Measurements from ENCODE around the gene MORN1. TPM values are rescaled to one million over a fixed set of nuclear protein-coding genes. Genes with fewer than 3 reads are reported as not detected.

Gene MORN1
- total and polyA plus RNA-seq, 10 of the 15 experiments (the other 5 are each of a cell fraction or from before 2014, with no cell fraction given) = 0.76 to 7.9 (median 5.5) TPM

DNA sequence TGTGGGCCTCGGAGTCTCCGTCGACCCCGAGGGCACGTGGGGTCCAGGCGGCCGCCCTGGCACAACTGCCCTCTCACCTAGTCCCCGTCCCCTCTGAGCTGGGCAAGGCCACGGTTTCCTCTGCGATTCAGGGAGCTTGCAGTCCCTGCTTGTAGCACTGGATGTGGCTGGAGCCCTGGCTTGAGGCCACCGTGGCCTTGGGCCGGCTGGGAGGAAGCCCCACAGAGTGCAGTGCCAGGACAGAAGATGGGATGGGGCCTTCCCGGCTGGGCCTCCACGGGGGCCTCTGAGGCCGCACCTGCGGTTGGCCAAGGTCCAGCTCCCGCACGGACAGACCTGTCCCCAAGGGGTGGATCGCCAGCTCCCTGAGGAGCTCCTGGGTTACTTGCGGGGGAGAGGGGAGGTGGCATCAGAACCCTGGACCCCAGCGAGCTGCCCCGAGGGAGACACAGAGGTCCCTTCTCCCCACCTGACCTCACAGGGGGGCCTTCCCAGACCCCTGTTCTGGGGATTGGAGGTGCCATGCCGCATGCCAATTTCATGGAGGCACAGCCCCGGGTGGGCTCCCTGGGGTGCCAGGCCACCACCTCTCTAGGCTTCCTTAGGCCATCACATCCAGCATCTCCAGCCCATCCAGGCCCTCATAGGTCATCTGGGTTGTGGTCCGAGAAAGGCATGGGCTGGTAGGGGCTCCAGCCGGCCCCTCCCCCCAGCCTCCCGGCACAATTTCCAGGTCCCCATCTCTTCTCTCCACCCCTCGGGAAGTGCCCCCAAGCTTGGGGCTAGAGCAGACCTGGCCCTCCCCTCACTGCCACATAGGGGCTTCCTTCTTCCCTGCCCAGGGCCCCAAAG lies 80.8 kb downstream of the MORN1 start:
- Histone ChIP-seq H3K79me2 (ENCODE audit: control insufficient read depth, insufficient read depth, low read length) (no peaks in the 10 kb centered on the region), H3K36me3 (ENCODE audit: control insufficient read depth in 2 of 2, insufficient read depth in 2 of 2, low read length in 1 of 2) (peaks cover 2 to 9% of the 10 kb centered on the region in 2 experiments; a peak in 3 of 4 replicates), H3K4me1 (ENCODE audit: control insufficient read depth, insufficient read depth, low read length) (peaks cover 10% of the 10 kb centered on the region), H3K4me3 (no peak overlapping the region), H3K9ac (ENCODE audit: control insufficient read depth, insufficient read depth, low read length) (no peak overlapping the region), H3K9me3 (replicated peaks; ENCODE audit: control insufficient read depth, insufficient read depth, low read length) (no peaks in the 10 kb centered on the region), H3K27me3 (replicated peaks in 1 of 2; ENCODE audit: control insufficient read depth in 2 of 2, insufficient read depth in 2 of 2, low read length in 1 of 2) (no peaks in the 10 kb centered on the region), H3K4me2 (ENCODE audit: control insufficient read depth, insufficient read depth) (no peak overlapping the region), H4K20me1 (ENCODE audit: control insufficient read depth, insufficient read depth) (no peaks in the 10 kb centered on the region), H2AFZ (ENCODE audit: control insufficient read depth, low read depth, low read length) (no peak overlapping the region), H3K27ac (ENCODE audit: control insufficient read depth, insufficient read depth) (no peak overlapping the region)
- ATAC-seq = no peak
- intact Hi-C loops (cut with micrococcal nuclease; ENCODE audit: unreplicated experiment) = loop anchor here (5.0 kb wide), 2 partner anchors 83 to 113 kb away; partner anchors contain the start of gene SKI
- no peak for FAIRE-seq
- no TSS peak for BruUV-seq (replicated peaks)
- SMC1A ChIA-PET (ENCODE audit: uncharacterized antibody, unreplicated experiment) = no interaction called here
- 88% methylated on average over 25 of the region's 28 CpGs for WGBS (ENCODE audit: insufficient coverage, insufficient replicate concordance, low lambda C conversion rate, missing lambda C conversion rate)
- CTCF ChIA-PET = interaction anchor here (0.6 kb wide), 1 partner anchor 69 kb away, joined by 3 read pairs; no protein-coding TSS in a partner anchor
- no peak for DNase-seq (ENCODE audit: low read depth, low spot score)
- POLR2A ChIA-PET = no interaction called here
- RAD21 ChIA-PET (ENCODE audit: unreplicated experiment) = interaction anchor here (1.0 kb wide), 1 partner anchor 116 kb away, joined by 3 read pairs; the partner anchor contains the start of gene FAAP20
- in situ Hi-C loops (cut with MboI) = no loop called here
- TF ChIP-seq ATF7 (IDR thresholded peaks at IDR 0.05; ENCODE audit: low read depth) (no peak), FOXK2 (IDR thresholded peaks at IDR 0.05) (no peak), EGR1 (IDR thresholded peaks at IDR 0.05; ENCODE audit: borderline replicate concordance in 1 of 2, low read depth in 2 of 2, low read length in 2 of 2) (no peak), CUX1 (IDR thresholded peaks at IDR 0.05; ENCODE audit: insufficient replicate concordance, low read depth, low read length) (no peak), PAX8 (IDR thresholded peaks at IDR 0.05) (no peak), ETV6 (conservative IDR thresholded peaks at IDR 0.05 in 1 of 2, IDR thresholded peaks at IDR 0.05 in 1 of 2; ENCODE audit: borderline replicate concordance in 1 of 2, low read depth in 1 of 2) (no peak), FOS (IDR thresholded peaks at IDR 0.05; ENCODE audit: borderline replicate concordance, extremely low read depth, insufficient read length) (no peak), SREBF1 (IDR thresholded peaks at IDR 0.05; ENCODE audit: low read length) (no peak), ASH2L (IDR thresholded peaks at IDR 0.05; ENCODE audit: borderline replicate concordance, low read depth) (no peak)
- TF ChIP-seq, protein P1, sequence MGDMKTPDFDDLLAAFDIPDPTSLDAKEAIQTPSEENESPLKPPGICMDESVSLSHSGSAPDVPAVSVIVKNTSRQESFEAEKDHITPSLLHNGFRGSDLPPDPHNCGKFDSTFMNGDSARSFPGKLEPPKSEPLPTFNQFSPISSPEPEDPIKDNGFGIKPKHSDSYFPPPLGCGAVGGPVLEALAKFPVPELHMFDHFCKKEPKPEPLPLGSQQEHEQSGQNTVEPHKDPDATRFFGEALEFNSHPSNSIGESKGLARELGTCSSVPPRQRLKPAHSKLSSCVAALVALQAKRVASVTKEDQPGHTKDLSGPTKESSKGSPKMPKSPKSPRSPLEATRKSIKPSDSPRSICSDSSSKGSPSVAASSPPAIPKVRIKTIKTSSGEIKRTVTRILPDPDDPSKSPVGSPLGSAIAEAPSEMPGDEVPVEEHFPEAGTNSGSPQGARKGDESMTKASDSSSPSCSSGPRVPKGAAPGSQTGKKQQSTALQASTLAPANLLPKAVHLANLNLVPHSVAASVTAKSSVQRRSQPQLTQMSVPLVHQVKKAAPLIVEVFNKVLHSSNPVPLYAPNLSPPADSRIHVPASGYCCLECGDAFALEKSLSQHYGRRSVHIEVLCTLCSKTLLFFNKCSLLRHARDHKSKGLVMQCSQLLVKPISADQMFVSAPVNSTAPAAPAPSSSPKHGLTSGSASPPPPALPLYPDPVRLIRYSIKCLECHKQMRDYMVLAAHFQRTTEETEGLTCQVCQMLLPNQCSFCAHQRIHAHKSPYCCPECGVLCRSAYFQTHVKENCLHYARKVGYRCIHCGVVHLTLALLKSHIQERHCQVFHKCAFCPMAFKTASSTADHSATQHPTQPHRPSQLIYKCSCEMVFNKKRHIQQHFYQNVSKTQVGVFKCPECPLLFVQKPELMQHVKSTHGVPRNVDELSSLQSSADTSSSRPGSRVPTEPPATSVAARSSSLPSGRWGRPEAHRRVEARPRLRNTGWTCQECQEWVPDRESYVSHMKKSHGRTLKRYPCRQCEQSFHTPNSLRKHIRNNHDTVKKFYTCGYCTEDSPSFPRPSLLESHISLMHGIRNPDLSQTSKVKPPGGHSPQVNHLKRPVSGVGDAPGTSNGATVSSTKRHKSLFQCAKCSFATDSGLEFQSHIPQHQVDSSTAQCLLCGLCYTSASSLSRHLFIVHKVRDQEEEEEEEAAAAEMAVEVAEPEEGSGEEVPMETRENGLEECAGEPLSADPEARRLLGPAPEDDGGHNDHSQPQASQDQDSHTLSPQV (IDR thresholded peaks at IDR 0.05) = no peak
- TF ChIP-seq, protein P2, sequence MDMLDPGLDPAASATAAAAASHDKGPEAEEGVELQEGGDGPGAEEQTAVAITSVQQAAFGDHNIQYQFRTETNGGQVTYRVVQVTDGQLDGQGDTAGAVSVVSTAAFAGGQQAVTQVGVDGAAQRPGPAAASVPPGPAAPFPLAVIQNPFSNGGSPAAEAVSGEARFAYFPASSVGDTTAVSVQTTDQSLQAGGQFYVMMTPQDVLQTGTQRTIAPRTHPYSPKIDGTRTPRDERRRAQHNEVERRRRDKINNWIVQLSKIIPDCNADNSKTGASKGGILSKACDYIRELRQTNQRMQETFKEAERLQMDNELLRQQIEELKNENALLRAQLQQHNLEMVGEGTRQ (IDR thresholded peaks at IDR 0.05; ENCODE audit: borderline replicate concordance, low read depth, low read length) = no peak

Data from GM12878 (cell line).